CD4-positive, alpha-beta T cell treated with Interleukin-6 for 4 hours (primary cell): ENCODE results near the gene FBXL14.

ENCODE experiments used
- DNase-seq: peaks from one replicate; pipeline ENCODE4 v3.0.0-alpha.2; 2020; ENCODE audit warnings: mixed read lengths

FBXL14 gene

GRCh38 chr12:1594261-1595025 lies at the start of gene FBXL14:
Gene FBXL14 (minus strand): TSS chr12:1594581. CDS start chr12:1594066, 515 bp downstream.
- DNase-seq = peak; percentile 93

- no peak for DNase-seq
These were observed 49.6 kb upstream of the FBXL14 start for GRCh38 chr12:1643905-1644533.

GRCh38 chr12:1643043-1643442 lies 48.7 kb upstream of the FBXL14 start:
- no peak for DNase-seq

- no peak for DNase-seq
These were observed 48.1 kb upstream of the FBXL14 start for GRCh38 chr12:1642513-1642912.

GRCh38 chr12:1640328-1641234 lies 46.2 kb upstream of the FBXL14 start:
- DNase-seq = no peak

- no peak for DNase-seq
These were observed 45.2 kb upstream of the FBXL14 start for GRCh38 chr12:1639538-1639937.

GRCh38 chr12:1638203-1638602 lies 43.8 kb upstream of the FBXL14 start:
- DNase-seq = no peak

- DNase-seq = no peak
These were observed 41.1 kb upstream of the FBXL14 start for GRCh38 chr12:1635301-1636095.

- peak; percentile 65 for DNase-seq
These were observed 40.3 kb upstream of the FBXL14 start for GRCh38 chr12:1634590-1635191.

GRCh38 chr12:1634149-1634548 lies 39.8 kb upstream of the FBXL14 start:
- DNase-seq = no peak

GRCh38 chr12:1633459-1633858 lies 39.1 kb upstream of the FBXL14 start:
- DNase-seq = no peak

GRCh38 chr12:1632702-1633101 lies 38.3 kb upstream of the FBXL14 start:
- DNase-seq = no peak

GRCh38 chr12:1630827-1631591 lies 36.6 kb upstream of the FBXL14 start:
- DNase-seq = no peak

GRCh38 chr12:1630133-1630826 lies 35.9 kb upstream of the FBXL14 start:
- DNase-seq = peak; percentile 4

GRCh38 chr12:1629338-1630132 lies 35.2 kb upstream of the FBXL14 start:
- no peak for DNase-seq

- no peak for DNase-seq
These were observed 34.4 kb upstream of the FBXL14 start, which contains the start of gene WNT5B for GRCh38 chr12:1628666-1629337. Gene WNT5B (plus strand): TSS chr12:1629231. CDS start chr12:1631355, 2,124 bp downstream.

- no peak for DNase-seq
These were observed 28.0 kb upstream of the FBXL14 start for GRCh38 chr12:1622406-1622805.

- no peak for DNase-seq
These were observed 25.7 kb upstream of the FBXL14 start for GRCh38 chr12:1620092-1620491.

GRCh38 chr12:1619587-1619986 lies 25.2 kb upstream of the FBXL14 start:
- DNase-seq = no peak
